ENCODE measurements around the gene MSL1. TPM values are rescaled to one million over a fixed set of nuclear protein-coding genes. Genes with fewer than 3 reads are reported as not detected.
"Not testable (repeated sequence)": the region's sequence is repeated elsewhere in the genome, so short reads cannot be mapped to it uniquely, and the experiment has no call there.

MSL1 gene
- total RNA-seq, 4 donors from 2014 or later: 69.9 to 101 (median 80.4) TPM

DNA sequence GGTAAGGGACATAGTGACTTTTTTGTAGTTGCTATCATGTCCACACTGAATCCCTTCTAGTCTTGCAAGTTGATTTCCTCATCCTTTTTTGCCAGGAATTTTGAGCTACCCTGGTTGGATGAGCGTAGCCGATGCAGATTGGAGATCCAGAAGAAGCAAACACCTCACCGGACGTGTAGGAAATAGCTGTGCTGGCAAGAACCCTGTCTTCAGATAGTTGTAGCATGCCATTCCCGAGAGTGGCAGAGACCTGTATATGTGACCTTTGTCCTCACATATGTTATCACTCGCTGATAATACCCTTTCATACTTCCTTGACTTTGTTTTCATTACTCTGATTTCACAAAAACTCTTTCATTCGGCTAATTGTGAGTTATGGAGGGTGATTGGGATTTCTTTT, 12.4 kb downstream of the MSL1 start:
- no peak for DNase-seq
- no peaks in the 10 kb centered on the region for H3K27me3 ChIP-seq
- no peaks in the 10 kb centered on the region for H3K9me3 ChIP-seq
- H3K36me3 ChIP-seq: peaks cover 43 to 58% of the 10 kb centered on the region in 2 donors
- 83 to 86% methylated on average over 7 of the region's 7 CpGs for WGBS, 2 donors
- TF ChIP-seq, protein P1, sequence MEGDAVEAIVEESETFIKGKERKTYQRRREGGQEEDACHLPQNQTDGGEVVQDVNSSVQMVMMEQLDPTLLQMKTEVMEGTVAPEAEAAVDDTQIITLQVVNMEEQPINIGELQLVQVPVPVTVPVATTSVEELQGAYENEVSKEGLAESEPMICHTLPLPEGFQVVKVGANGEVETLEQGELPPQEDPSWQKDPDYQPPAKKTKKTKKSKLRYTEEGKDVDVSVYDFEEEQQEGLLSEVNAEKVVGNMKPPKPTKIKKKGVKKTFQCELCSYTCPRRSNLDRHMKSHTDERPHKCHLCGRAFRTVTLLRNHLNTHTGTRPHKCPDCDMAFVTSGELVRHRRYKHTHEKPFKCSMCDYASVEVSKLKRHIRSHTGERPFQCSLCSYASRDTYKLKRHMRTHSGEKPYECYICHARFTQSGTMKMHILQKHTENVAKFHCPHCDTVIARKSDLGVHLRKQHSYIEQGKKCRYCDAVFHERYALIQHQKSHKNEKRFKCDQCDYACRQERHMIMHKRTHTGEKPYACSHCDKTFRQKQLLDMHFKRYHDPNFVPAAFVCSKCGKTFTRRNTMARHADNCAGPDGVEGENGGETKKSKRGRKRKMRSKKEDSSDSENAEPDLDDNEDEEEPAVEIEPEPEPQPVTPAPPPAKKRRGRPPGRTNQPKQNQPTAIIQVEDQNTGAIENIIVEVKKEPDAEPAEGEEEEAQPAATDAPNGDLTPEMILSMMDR (IDR thresholded peaks at IDR 0.05): no peak
- no peak for TF ChIP-seq POLR2A (IDR thresholded peaks at IDR 0.05)
- H3K27ac ChIP-seq: no peak overlapping the region
- H3K4me3 ChIP-seq (replicated peaks in 1 of 3): no peak overlapping the region
- H3K4me1 ChIP-seq: peaks cover 1 to 5% of the 10 kb centered on the region in 2 donors
- intact Hi-C loops (cut with DNase I): no loop called here

DNA sequence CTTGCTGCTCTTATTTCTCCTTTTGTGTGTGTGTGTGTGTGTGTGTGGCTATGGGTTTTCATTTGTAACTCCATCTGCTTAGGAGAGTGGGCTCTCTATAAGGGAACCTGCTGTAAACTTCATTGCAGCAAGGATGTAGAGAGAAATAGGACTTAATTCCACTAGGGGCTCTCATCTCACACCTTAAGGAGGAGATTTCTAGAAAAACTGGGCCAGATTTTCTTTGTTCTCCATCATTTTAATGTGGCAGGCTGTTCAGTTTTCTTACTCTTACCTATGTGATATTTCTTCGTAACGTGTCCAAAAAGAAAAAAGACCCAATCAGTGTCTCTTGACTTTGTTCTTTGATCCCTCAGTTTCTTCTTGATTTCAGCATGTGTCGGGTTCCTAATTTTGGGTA, 14.0 kb downstream of the MSL1 start:
- H3K36me3 ChIP-seq: peaks cover 31 to 45% of the 10 kb centered on the region in 2 donors
- 95 to 96% methylated on average over 3 of the region's 3 CpGs for WGBS, 2 donors
- TF ChIP-seq, protein P1 (IDR thresholded peaks at IDR 0.05): no peak
- no peak for TF ChIP-seq POLR2A (IDR thresholded peaks at IDR 0.05)

DNA sequence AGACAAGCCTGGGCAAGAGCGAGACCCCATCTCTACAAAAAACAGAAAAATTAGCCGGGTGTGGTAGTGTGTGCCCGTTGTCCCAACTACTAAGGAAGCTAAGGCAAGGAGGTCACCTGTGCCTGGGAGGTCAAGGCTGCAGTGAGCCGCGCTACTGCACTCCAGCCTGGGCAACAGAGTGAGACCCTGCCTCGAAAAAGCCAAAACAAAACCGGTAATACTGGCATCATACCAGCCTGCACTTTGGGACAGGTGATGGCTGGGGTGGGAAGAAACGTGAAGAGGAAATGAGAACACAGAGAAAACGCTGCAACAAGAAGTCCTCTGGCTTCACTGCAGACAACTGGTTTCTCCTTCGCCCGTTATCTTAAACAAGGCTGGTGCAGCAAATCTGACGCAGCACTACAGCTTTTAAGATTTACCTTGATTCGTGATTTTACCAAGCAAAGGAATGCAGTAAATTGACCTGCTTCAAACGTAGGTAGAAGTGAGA, 17.8 kb downstream of the MSL1 start:
- 8 to 11% methylated on average over 14 of the region's 14 CpGs for WGBS, 2 donors
- peak; percentile 44 to 54 for DNase-seq
- Histone ChIP-seq H3K9me3 (no peaks in the 10 kb centered on the region), H3K4me1 (peaks cover 20 to 30% of the 10 kb centered on the region in 2 donors), H3K36me3 (peaks cover 6 to 21% of the 10 kb centered on the region in 2 donors), H3K4me3 (replicated peaks in 1 of 3) (peak overlapping the region; percentile 0 to 57 (median 41)), H3K27ac (peak overlapping the region; percentile 93 to 99 (median 97)), H3K27me3 (no peaks in the 10 kb centered on the region)
- no peak for TF ChIP-seq POLR2A (IDR thresholded peaks at IDR 0.05)
- TF ChIP-seq, protein P1 (IDR thresholded peaks at IDR 0.05): peak in 1 of 6 experiments; percentile 19
- intact Hi-C loops (cut with DNase I): no loop called here

More for the DNA sequence above, 14.0 kb downstream of the MSL1 start:
- no peak overlapping the region for H3K27ac ChIP-seq
- peaks cover 7 to 10% of the 10 kb centered on the region in 2 donors for H3K4me1 ChIP-seq
- intact Hi-C loops (cut with DNase I): no loop called here
- no peak for DNase-seq
- no peak overlapping the region for H3K4me3 ChIP-seq (replicated peaks in 1 of 3)
- H3K27me3 ChIP-seq: no peaks in the 10 kb centered on the region
- H3K9me3 ChIP-seq: no peaks in the 10 kb centered on the region

DNA sequence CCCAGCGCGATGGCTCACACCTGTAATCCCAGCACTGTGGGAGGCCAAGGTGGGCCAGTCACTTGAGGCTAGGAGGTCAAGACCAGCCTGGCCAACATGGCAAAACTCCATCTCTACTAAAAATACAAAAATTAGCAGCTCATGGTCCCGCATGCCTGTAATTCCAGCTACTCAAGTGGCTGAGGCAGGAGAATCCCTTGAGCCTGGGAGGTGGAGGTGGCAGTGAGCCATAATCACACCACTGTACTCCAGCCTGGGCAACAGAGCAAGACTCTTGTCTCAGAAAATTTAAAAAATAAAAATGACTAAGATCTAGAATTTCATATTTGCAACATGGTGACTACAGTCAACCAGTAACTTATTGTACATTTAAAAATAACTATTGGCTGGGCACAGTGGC, 21.4 kb downstream of the MSL1 start:
- H3K36me3 ChIP-seq; H3K4me3 ChIP-seq (replicated peaks in 1 of 3); H3K27me3 ChIP-seq; intact Hi-C loops (cut with DNase I); H3K9me3 ChIP-seq: not testable (repeated sequence)
- H3K27ac ChIP-seq: peak overlapping the region; percentile 46 to 62 (median 48)
- peak; percentile 86 to 90 for DNase-seq
- H3K4me1 ChIP-seq: peaks cover 20 to 30% of the 10 kb centered on the region in 2 donors
- WGBS, 2 donors: 44 to 58% methylated on average over 3 of the region's 3 CpGs

DNA sequence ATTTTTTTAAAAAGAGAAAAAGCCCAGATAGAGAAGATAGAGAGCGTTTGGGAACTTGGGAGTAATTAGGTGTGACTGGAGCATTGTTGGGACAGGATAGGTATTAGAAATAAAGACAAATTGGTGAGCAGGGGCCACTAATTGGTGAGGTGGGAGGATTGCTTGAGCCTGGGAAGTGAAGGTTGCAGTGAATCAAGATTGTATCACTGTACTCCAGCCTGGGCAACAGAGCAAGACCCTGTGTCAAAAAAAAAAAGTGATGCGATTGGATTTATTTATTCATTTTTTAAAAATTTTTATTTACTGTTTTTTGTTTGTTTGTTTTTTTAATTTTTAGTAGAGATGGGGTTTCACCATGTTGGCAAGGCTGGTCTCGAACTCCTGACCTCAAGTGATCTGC, 23.7 kb downstream of the MSL1 start:
- 94 to 95% methylated on average over 3 of the region's 3 CpGs for WGBS, 2 donors
- no peak for DNase-seq
- H3K4me1 ChIP-seq: peaks cover 13 to 20% of the 10 kb centered on the region in 2 donors
- no peak overlapping the region for H3K27ac ChIP-seq
- peaks cover 7 to 20% of the 10 kb centered on the region in 2 donors for H3K36me3 ChIP-seq
- H3K9me3 ChIP-seq: no peaks in the 10 kb centered on the region
- TF ChIP-seq, protein P1 (IDR thresholded peaks at IDR 0.05): no peak
- TF ChIP-seq POLR2A (IDR thresholded peaks at IDR 0.05): no peak
- H3K27me3 ChIP-seq: no peaks in the 10 kb centered on the region
- intact Hi-C loops (cut with DNase I): no loop called here
- no peak overlapping the region for H3K4me3 ChIP-seq (replicated peaks in 1 of 3)
